Central memory CD8-positive, alpha-beta T cell (primary cell): ENCODE results near the gene GPR15.
"Not testable (repeated sequence)": the region's sequence is repeated elsewhere in the genome, so short reads cannot be mapped to it uniquely, and the experiment has no call there.

ENCODE experiments used
- ATAC-seq: fragments of 150-1000 bp; cut with Tn5 transposase; replicated peaks from 2 replicates; pipeline ENCODE4 v1.10.0; 2022; ENCODE audit warnings: mild to moderate bottlenecking, moderate FRiP score, moderate number of reproducible peaks; ENCODE audit not compliant: poor library complexity, severe bottlenecking; ENCODE audit errors: extremely low read depth
- DNase-seq, 2 donors: peaks; one replicate each; pipeline ENCODE4 v3.0.0; 2021; ENCODE audit warnings: low spot score in 2 of 2
- H3K27ac Mint-ChIP-seq: one replicate; pipeline ENCODE4 v1.8.0; 2022; ENCODE audit warnings: low read depth, mild to moderate bottlenecking, moderate library complexity, mixed read lengths
- H3K27me3 Mint-ChIP-seq: one replicate; pipeline ENCODE4 v1.8.0; 2022; ENCODE audit warnings: mixed read lengths
- H3K36me3 Mint-ChIP-seq: one replicate; pipeline ENCODE4 v1.8.0; 2022; ENCODE audit warnings: mild to moderate bottlenecking, moderate library complexity, mixed read lengths; ENCODE audit not compliant: insufficient read depth
- H3K4me1 Mint-ChIP-seq: one replicate; pipeline ENCODE4 v1.8.0; 2022; ENCODE audit warnings: mixed read lengths
- H3K4me3 Mint-ChIP-seq: one replicate; pipeline ENCODE4 v1.8.0; 2022; ENCODE audit warnings: mild to moderate bottlenecking, moderate library complexity, mixed read lengths
- H3K9me3 Mint-ChIP-seq: one replicate; pipeline ENCODE4 v1.8.0; 2022; ENCODE audit warnings: mixed read lengths

Gene GPR15

DNA sequence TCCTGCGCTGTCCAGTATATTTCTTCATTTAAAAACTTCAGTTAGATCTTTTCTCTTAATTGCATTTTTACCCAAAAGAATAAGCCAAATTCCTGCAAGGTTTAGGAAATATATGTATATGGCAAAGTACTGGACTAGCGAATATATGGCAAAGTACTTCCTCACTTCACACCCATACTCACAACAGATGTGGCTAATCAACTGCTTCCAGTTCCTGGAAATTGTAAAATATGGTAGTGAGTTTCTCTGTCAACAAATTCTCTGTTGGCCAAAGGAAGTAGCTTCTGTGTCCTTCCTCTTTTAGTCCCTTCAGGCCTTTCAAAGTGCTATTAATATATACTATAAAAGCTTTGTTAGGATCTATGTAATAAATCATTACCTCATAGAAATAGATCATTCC lies 22.0 kb downstream of the GPR15 start:
- peak overlapping the region; percentile 98 for H3K27ac Mint-ChIP-seq
- peak overlapping the region; percentile 66 for H3K4me3 Mint-ChIP-seq
- peaks cover 96% of the 10 kb centered on the region for H3K4me1 Mint-ChIP-seq
- no peaks in the 10 kb centered on the region for H3K9me3 Mint-ChIP-seq
- no peak for ATAC-seq
- H3K27me3 Mint-ChIP-seq, result no peaks in the 10 kb centered on the region
- DNase-seq, result no peak
- H3K36me3 Mint-ChIP-seq, result peaks cover 10% of the 10 kb centered on the region

DNA sequence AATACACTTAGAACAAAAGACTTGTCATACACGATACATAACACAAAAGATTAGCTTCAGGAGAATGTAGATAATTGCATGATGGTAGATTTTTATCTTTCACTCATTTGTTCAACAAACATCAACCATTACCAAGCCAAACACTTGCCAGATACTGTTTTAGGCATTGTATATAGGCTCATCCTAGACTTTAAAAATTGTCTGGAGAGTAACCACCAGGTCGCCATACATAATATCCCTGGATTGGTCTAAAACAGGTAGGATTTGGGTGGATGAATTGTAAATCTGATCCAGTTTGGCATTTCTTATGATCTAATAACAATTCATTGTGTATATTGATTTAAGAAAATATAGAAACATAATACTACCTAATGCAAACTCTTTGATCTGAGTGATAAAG lies 22.8 kb downstream of the GPR15 start:
- ATAC-seq (no peak), DNase-seq (no peak)
- no peaks in the 10 kb centered on the region for H3K27me3 Mint-ChIP-seq
- H3K4me3 Mint-ChIP-seq, result peak overlapping the region; percentile 86
- peaks cover 99% of the 10 kb centered on the region for H3K4me1 Mint-ChIP-seq
- H3K27ac Mint-ChIP-seq, result peak overlapping the region; percentile 98
- no peaks in the 10 kb centered on the region for H3K9me3 Mint-ChIP-seq
- H3K36me3 Mint-ChIP-seq, result peaks cover 12% of the 10 kb centered on the region

DNA sequence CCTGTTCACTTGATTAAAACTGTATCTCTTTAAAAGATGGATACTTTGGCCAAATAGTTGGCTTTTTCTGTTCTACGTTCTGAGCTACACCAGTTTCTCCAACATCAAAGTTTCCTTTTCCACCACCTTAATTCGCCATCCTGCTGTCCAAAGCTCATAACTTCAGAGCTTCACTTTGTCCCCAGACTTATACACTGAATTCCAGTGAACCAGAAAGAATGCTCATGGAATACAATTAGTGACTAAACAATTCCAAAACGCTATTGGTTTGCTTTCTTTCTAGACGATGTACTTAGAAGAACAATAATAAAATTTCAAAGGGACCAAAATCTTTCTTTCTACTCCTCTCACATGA lies 23.2 kb downstream of the GPR15 start:
- Mint-ChIP-seq H3K36me3 (peaks cover 12% of the 10 kb centered on the region), H3K4me1 (peaks cover 98% of the 10 kb centered on the region), H3K27ac (peak overlapping the region; percentile 98), H3K27me3 (no peaks in the 10 kb centered on the region), H3K9me3 (no peaks in the 10 kb centered on the region), H3K4me3 (peak overlapping the region; percentile 86)
- ATAC-seq (no peak), DNase-seq (no peak)

DNA sequence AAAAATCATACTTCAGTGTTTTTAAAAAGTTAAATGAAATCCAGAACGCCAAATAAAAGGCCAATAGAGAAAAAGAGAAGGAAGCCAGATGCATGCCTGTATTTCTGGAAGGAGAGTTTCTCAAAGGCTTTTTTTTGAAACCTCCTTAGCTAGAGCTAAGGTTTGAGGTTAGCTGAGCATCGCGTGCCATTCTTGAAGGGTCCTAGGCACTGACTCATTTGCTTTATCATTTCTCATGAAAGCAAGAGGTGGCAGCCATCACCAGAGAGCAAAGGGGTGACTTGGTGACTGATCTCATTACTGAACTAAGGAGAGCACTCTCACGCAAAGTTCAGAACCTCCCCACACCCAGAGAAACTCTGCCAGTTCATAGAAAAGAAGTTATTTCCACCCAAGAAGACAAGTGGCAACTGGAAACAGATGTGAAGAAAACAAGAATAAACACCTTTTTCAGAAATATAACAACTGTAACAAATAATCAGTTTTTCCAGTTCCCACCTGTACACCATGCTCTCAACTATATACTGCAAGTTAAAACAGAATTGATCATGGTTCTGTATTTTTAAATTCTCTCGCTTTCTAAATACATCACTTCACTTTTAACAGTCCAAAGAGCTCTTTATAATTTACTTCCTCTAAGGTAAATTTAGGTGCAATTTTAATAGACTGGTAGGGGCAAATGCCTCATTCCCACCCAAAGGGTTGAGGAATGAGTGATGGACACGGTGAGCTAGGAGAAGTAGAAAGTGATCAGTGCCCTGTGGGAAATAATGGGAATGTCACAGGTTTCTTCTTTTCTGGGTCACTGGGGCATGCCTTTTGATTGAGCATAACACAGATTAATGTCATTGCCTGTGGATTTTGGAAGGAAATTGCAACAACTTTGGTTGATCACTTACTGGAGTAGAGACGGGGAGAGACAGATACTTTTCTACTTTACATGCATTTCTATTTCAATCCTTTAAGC lies 24.7 kb downstream of the GPR15 start:
- Mint-ChIP-seq H3K4me3 (peak overlapping the region; percentile 86), H3K27me3 (no peaks in the 10 kb centered on the region), H3K36me3 (peaks cover 12% of the 10 kb centered on the region), H3K9me3 (no peaks in the 10 kb centered on the region), H3K27ac (peak overlapping the region; percentile 98), H3K4me1 (peaks cover 92% of the 10 kb centered on the region)
- ATAC-seq, result peak; percentile 81
- peak in 1 of 2 donors; percentile 52 for DNase-seq

DNA sequence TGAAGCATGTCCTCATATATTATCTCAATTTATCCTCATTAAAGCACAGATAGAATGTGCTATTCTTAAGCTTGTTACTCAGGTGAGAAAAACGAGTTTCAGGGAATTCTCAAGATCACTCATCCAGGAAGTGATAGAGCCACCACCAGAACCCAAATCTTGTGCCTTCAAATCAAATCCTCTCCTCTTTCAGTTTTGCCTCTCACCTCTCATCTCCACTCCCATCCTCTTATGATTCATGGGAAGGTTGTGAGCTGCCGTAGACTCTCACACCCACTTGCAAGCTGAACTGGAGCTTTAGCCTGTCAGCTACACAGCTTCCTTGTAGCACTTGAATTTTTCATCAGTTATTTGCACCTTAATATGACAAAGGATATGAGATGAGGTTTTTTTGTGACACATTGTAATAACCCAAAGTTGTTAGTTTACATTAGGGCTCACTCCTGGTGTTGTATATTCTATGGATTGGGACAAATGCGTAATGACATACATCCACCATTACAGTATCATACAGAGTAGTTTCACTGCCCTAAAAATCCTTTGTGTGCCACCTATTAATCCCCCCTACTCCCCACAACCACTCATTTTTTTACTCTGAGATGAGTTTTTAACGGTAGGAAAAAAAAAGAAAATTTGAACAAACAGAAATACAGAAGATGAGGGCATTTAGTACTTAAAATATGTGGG lies 25.7 kb downstream of the GPR15 start:
- ATAC-seq, result peak; percentile 20
- peak in 1 of 2 donors; percentile 23 for DNase-seq
- Mint-ChIP-seq H3K9me3 (no peaks in the 10 kb centered on the region), H3K4me1 (peaks cover 82% of the 10 kb centered on the region), H3K27ac (peak overlapping the region; percentile 98), H3K36me3 (peaks cover 12% of the 10 kb centered on the region), H3K4me3 (peak overlapping the region; percentile 86), H3K27me3 (no peaks in the 10 kb centered on the region)

DNA sequence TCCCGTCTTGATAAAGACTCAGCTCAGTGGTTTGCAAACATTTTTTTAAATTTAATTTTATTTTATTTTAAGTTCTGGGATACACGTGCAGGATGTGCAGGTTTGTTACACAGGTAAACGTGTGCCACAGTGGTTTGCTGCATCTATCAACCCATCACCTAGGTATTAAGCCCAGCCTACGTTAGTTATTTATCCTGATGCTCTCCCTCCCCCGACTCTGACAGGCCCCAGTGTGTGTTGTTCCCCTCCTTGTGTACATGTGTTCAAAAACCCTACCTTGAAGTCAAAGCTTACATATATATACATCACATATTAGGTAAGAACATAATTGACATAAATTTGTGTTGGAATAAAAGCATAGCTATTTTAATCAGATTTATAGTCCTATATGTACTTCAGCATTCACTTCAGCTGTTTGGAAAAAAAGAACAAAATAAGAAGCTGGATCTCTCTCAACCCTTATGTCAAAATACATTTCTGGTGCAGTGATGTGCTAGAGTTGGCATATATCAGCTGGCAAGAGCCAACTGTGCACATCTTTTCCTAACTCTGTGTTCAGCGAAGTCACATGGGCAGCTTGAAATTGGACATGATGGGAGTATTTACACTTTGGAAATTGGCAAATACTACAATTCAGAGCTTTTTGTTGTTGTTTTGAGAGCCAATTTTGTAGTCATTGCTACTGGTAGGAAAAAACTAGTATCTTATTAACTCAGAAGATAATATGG lies 26.5 kb downstream of the GPR15 start:
- H3K4me1 Mint-ChIP-seq, result peaks cover 78% of the 10 kb centered on the region
- no peaks in the 10 kb centered on the region for H3K27me3 Mint-ChIP-seq
- peaks cover 14% of the 10 kb centered on the region for H3K36me3 Mint-ChIP-seq
- ATAC-seq, result no peak
- peak overlapping the region; percentile 98 for H3K27ac Mint-ChIP-seq
- no peaks in the 10 kb centered on the region for H3K9me3 Mint-ChIP-seq
- peak overlapping the region; percentile 86 for H3K4me3 Mint-ChIP-seq
- DNase-seq, result no peak

DNA sequence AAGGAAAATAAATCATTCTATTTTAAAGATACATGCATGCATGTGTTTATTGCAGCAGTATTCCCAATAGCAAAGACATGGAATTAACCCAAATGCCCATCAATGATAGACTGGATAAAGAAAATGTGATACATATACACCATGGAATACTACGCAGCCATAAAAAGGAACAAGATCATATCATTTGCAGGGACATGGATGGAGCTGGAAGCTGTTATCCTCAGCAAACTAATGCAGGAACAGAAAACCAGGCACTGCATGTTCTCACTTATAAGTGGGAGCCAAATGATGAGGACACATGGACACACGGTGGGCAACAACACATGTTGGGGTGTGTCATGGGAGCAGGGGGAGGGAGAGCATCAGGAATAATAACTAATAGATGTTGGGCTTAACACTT lies 28.0 kb downstream of the GPR15 start:
- H3K9me3 Mint-ChIP-seq, H3K27ac Mint-ChIP-seq, H3K4me3 Mint-ChIP-seq, H3K27me3 Mint-ChIP-seq, ATAC-seq, DNase-seq: not testable (repeated sequence)
- Mint-ChIP-seq H3K36me3 (peaks cover 27% of the 10 kb centered on the region), H3K4me1 (peaks cover 77% of the 10 kb centered on the region)

DNA sequence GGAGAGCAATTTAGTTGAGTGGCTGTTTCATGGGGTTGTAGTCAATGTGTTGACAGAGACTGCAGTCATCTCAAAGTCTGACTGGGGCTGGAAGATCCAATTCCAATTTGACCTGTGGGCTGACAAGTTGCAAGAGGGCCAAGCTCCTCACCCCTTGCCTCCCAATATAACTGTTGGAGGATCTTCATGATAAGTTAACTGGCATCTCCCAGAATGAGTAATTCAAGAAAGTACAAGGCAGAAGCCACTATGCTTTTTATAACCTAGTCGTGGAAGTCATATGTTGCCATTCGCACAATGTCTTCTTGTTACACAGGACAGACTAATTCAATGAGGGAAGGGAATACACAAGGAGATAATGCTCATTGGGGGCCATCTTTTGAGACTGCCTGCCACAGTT lies 29.1 kb downstream of the GPR15 start:
- H3K36me3 Mint-ChIP-seq, result peaks cover 32% of the 10 kb centered on the region
- H3K27me3 Mint-ChIP-seq, result no peaks in the 10 kb centered on the region
- peak overlapping the region; percentile 8 for H3K4me3 Mint-ChIP-seq
- no peak for DNase-seq
- H3K9me3 Mint-ChIP-seq, result no peaks in the 10 kb centered on the region
- ATAC-seq, result no peak
- H3K4me1 Mint-ChIP-seq, result peaks cover 77% of the 10 kb centered on the region
- H3K27ac Mint-ChIP-seq, result peak overlapping the region; percentile 100

DNA sequence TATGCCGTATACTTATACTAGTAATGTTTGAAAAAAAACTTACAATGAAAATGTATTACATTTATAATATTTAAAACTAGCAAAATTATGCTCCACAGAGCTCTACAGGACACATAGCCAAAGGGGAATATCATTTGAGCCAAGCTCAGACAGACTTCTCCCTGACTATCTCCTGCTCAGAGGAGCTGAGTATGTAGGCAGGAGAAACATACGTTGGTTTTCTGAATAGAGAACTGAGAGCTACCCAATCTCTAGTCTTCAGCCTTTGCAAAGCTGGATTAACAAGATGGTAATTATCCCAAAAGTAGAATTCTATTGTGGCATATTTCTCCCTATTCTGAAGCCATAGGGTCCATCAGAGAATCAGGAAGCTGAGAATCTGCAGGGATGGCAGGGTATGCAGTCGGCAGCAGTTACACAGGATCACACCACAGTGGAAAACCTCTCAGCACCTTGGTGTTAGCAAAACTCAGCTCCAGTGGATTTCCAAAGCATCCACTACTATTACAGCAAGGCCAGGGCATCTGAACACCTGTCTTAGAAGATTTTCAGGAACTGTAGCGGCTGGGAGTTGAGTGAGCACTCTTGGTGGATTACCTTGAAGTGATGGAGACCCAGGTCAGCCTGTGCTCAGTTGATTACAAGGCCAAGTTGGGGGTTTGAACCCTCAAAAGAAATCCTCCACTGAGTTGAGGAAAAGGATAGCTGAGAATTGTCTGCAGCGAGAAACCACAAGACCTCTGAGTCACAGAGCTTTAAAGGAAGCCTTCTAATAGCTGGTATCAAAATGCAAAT lies 30.1 kb downstream of the GPR15 start:
- ATAC-seq, result no peak
- H3K9me3 Mint-ChIP-seq, result no peaks in the 10 kb centered on the region
- H3K4me3 Mint-ChIP-seq, result peak overlapping the region; percentile 16
- peaks cover 29% of the 10 kb centered on the region for H3K36me3 Mint-ChIP-seq
- no peak for DNase-seq
- no peaks in the 10 kb centered on the region for H3K27me3 Mint-ChIP-seq
- H3K4me1 Mint-ChIP-seq, result peaks cover 77% of the 10 kb centered on the region
- peak overlapping the region; percentile 100 for H3K27ac Mint-ChIP-seq

DNA sequence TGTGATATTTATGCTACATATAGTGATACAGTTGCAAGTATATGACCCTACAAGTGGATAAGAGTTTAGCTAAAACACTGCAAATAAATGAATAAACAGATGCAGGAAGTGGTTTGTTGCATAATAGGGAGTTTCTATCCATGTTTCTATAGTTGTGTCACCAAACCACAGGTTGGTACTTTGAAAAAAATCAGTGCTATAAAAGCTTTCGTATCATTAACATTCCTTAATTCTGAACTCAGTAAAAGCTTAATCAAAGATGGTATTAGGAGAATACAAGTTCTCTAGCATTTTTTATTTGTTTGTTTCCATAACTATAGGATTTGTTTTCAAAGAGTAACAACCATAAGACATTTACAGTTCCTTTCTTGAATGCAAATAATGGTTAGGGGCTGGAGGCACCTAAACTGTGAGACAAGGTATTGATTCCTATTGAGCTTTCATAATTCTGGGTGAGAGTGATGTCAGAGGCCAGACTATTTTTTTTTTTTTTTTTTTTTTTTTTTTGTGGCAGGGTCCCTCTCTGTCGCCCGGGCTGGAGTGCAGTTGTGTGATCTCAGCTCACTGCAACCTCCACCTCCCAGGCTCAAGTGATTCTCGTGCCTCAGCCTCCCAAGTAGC lies 32.0 kb downstream of the GPR15 start:
- Mint-ChIP-seq H3K4me3 (peak overlapping the region; percentile 78), H3K27ac (peak overlapping the region; percentile 100), H3K4me1 (peaks cover 76% of the 10 kb centered on the region), H3K27me3 (no peaks in the 10 kb centered on the region), H3K9me3 (no peaks in the 10 kb centered on the region), H3K36me3 (peaks cover 31% of the 10 kb centered on the region)
- DNase-seq (no peak), ATAC-seq (peak; percentile 58)

DNA sequence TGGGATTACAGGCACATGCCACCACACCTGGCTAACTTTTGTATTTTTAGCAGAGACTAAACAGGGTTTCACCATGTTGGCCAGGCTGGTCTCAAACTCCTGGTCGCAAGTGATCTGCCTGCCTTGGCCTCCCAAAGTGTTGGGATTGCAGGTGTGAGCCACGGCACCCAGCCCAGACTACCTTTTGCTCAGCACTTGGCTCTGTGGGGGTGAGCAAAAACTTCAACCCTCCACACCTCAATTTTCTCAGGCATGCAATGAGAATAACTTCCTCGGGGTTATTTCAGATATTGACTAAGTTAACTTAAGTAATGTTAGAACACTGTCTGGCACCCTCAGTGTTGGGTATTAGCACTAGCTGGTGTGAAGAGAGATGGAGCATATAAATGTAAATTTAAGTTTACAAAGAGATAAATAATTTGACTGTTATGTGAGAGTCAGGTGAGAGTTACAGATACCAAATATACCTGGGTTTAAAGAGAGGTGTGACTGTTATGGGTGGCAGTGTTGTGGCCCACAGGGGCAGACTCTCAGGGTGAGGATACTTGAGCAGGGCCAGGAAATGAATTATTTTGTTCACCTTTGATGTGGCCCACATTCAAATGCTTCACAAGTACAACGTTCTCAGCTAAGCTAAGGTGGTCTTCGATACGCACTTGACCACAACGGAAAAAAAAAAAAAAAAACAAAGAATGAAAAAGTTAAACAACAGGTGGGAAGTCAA lies 32.7 kb downstream of the GPR15 start:
- peak overlapping the region; percentile 100 for H3K27ac Mint-ChIP-seq
- H3K36me3 Mint-ChIP-seq, result peaks cover 28% of the 10 kb centered on the region
- DNase-seq (peak in 1 of 2 donors; percentile 64), ATAC-seq (peak; percentile 68)
- no peaks in the 10 kb centered on the region for H3K9me3 Mint-ChIP-seq
- peaks cover 76% of the 10 kb centered on the region for H3K4me1 Mint-ChIP-seq
- H3K27me3 Mint-ChIP-seq, result no peaks in the 10 kb centered on the region
- peak overlapping the region; percentile 78 for H3K4me3 Mint-ChIP-seq
